HAP-1 (cell line): ENCODE data around the gene EPHB2.

ENCODE experiments used
- DNase-seq, 2 experiments: peaks; one replicate each; pipeline ENCODE4 v3.0.0-alpha.2; 2016 to 2020; ENCODE audit warnings: low spot score in 2 of 2
- H3K27me3 ChIP-seq: fragments of 250-450 bp; sonication (Bioruptor Pico); 2 replicates; pipeline ENCODE4 v1.5.1; 2020; ENCODE audit warnings: low read depth, mild to moderate bottlenecking, moderate library complexity
- H3K36me3 ChIP-seq: fragments of 250-450 bp; sonication (Bioruptor Pico); replicated peaks from 2 replicates; pipeline ENCODE4 v1.5.1; 2020; ENCODE audit warnings: mild to moderate bottlenecking
- H3K4me1 ChIP-seq: fragments of 250-450 bp; sonication (Bioruptor Pico); 2 replicates; pipeline ENCODE4 v1.5.1; 2020; ENCODE audit warnings: mild to moderate bottlenecking
- H3K4me3 ChIP-seq: fragments of 250-450 bp; sonication (Bioruptor Pico); 2 replicates; pipeline ENCODE4 v1.5.1; 2020; ENCODE audit warnings: mild to moderate bottlenecking, moderate library complexity
- H3K9me3 ChIP-seq: fragments of 250-450 bp; sonication (Bioruptor Pico); 2 replicates; pipeline ENCODE4 v1.5.1; 2020; ENCODE audit warnings: mild to moderate bottlenecking, moderate library complexity
- in situ Hi-C: fragments of 300-500 bp; cut with MboI; formaldehyde crosslinking; loops from 3 replicates; pipeline ENCODE4 v1.14.3; 2020; ENCODE audit warnings: low sequenced_read_pairs, inconsistent platforms, mixed read lengths

Gene EPHB2

DNA sequence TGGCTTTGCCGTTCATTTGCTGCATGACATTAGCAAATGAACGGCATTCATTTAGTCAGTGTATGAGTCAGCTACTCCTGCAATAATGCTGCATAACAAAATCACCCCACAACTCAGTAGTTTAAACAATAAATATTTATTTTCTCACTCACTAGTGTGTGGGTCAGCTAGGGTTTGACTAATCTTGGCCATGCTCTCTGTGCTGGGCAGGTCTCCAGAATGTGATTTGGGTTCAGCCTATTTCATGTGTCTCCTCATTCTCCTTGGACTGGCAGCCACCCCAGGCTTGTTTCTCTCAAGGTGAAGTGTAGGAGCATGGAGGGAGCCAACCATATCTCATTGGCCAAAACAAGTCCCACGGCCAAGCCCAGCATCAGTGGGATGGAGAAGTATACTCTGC is 157.7 kb downstream of the EPHB2 start:
- no peak for DNase-seq
- in situ Hi-C loops = no loop called here
- H3K36me3 ChIP-seq = no peaks in the 10 kb centered on the region
- H3K27me3 ChIP-seq = no peaks in the 10 kb centered on the region
- no peaks in the 10 kb centered on the region for H3K9me3 ChIP-seq
- no peak overlapping the region for H3K4me3 ChIP-seq
- H3K4me1 ChIP-seq = no peaks in the 10 kb centered on the region

DNA sequence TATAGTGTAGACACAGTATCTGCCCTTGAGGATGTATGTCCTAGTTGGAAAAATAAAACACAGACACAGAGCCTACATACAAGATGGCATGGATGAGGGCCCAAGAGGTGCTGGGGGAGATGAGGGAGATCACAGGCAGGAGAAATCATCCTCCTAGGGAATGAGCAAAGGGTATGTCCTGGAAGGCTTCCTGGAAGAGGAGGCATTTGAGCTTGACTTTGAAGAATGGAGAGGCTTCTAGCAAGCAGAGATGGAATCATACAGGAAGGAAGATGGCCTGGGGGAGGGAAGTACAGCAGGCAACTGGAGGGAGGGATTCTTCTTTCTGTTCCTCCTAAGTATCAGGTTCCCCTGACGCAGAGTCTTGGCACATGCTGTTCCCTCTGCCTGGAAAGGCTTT is 158.7 kb downstream of the EPHB2 start:
- in situ Hi-C loops = no loop called here
- no peaks in the 10 kb centered on the region for H3K9me3 ChIP-seq
- H3K27me3 ChIP-seq = no peaks in the 10 kb centered on the region
- no peaks in the 10 kb centered on the region for H3K4me1 ChIP-seq
- DNase-seq = no peak
- no peaks in the 10 kb centered on the region for H3K36me3 ChIP-seq
- no peak overlapping the region for H3K4me3 ChIP-seq

DNA sequence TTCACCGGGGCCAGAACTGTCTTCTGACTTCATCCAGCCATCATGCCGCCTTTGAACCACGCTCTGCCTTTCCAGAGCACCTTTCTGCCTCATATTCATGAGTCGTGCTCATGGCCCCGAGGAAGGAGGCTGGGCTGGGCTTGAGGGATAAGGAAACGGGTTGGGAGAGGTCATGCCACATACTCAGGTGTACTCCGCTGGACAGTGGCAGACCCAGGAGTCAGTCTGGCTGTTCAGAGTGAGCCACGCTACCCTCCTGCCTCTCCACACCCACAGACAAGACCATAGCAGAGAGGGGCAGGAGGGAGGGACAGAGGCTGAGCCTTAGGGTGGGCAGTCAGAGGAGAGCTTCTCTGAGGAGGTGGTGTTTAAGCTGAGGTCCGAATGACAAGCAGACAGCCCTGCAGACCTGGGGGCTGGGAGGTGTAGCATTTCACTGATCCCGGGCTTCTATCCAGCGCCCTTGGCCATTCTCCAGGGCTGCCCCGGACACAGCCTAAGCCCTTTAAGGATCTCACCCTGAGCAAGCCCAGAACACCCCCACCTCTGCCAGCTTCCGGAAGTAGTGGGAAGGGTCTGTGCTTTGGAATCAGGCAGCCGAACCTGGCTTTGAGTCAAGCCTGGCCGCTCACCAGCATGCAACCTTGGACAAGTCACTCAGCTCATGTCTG is 159.7 kb downstream of the EPHB2 start:
- DNase-seq = no peak
- no peaks in the 10 kb centered on the region for H3K9me3 ChIP-seq
- H3K36me3 ChIP-seq = no peaks in the 10 kb centered on the region
- H3K4me1 ChIP-seq = no peaks in the 10 kb centered on the region
- H3K4me3 ChIP-seq = no peak overlapping the region
- in situ Hi-C loops = no loop called here
- no peaks in the 10 kb centered on the region for H3K27me3 ChIP-seq

DNA sequence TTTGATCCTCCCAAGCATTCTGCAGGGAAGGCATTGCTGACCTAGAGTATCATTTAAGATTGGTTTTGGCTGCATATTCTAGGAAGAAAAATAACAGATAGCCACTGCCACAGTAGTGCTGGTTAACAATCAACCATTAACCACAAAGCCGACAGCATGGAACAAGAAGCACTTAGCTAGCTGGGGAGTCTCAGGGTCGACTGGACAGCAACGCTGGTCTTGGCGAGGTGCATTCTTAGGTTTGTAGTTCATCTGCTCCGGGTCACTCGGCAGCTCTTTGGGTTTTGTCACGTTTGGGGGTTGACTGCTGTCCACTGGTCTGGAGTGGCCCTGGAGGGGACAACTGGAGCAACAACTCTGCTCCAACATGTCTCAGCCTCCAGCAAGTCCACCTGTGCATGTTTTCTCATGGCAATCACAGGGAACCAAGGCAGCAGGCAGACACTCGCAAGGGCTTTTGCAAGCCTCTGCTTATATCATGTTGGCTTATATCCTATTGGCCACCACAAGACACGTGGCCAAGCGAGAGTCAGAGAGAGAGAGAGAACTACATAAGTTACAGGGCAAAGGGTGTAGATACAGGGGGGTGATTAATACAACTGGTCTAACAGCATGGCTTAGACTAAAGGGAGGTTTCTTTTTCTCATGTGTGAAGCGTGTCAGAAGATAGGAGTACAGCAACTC is 162.5 kb downstream of the EPHB2 start:
- in situ Hi-C loops = no loop called here
- H3K36me3 ChIP-seq = no peaks in the 10 kb centered on the region
- no peaks in the 10 kb centered on the region for H3K27me3 ChIP-seq
- no peaks in the 10 kb centered on the region for H3K9me3 ChIP-seq
- DNase-seq = no peak
- no peak overlapping the region for H3K4me3 ChIP-seq
- H3K4me1 ChIP-seq = no peaks in the 10 kb centered on the region

DNA sequence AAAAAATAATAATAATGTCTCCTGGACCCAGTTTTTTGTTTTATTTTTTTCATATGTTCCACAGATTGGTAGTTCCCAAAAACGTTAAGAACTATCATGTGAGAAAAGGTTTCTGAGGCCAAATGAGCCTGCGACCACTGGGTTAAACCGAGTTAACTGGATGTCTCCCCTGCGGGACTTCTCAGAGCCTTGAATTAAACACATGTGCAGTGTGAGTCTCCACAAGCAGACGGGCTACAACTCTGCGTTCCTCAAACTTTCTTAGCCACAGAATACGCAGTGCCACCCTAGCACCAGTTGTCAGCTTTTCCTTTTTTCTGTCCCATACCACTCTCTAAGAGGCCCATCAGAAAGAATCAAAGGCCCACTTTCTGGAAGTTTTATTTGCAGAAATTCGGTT is 164.1 kb downstream of the EPHB2 start:
- H3K4me3 ChIP-seq = no peak overlapping the region
- no peaks in the 10 kb centered on the region for H3K36me3 ChIP-seq
- no peaks in the 10 kb centered on the region for H3K4me1 ChIP-seq
- no peaks in the 10 kb centered on the region for H3K9me3 ChIP-seq
- H3K27me3 ChIP-seq = no peaks in the 10 kb centered on the region
- in situ Hi-C loops = no loop called here
- no peak for DNase-seq

DNA sequence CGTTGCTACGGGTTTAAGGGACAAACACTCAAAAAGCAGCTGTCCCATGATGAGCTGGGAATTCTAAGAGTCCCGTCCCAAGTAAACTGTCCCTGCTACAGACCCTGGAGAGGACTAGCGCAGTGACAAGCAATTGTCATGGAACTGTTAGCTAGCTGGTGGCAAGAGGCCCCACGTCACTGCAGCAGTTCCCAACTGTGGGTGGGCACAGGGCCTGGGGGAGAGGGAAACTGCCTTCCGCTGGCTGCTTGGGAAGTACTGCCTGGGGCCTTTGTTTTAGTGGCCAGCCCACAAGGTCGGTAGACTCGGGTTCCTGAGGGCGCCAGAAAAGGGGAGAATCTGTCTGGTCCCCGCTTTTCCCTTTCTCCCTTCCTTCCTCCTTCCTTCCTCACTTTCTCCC is 164.6 kb downstream of the EPHB2 start:
- Histone ChIP-seq H3K27me3 (no peaks in the 10 kb centered on the region), H3K4me3 (no peak overlapping the region), H3K36me3 (no peaks in the 10 kb centered on the region), H3K4me1 (no peaks in the 10 kb centered on the region), H3K9me3 (no peaks in the 10 kb centered on the region)
- no peak for DNase-seq
- in situ Hi-C loops = no loop called here

DNA sequence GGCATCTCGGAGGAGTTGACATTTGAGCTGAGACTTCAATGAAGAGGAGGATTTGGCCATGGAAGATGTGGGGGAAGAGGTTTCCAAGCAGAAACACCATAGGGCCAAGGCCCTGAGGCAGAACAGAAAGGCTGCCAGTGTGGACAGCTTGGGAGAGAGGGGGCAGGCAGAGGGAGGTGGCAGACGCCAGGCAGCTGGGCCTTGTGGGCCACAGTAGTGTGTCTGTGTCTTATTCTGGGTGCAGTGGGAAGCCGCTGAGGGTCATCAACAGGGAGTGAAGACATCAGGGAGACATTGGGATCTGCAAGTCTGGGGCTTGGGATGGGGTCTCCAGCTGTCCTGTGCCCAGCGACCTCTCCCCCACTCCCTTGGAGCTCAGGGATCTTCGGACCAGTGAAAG is 165.2 kb downstream of the EPHB2 start:
- Histone ChIP-seq H3K9me3 (no peaks in the 10 kb centered on the region), H3K4me3 (no peak overlapping the region), H3K4me1 (no peaks in the 10 kb centered on the region), H3K36me3 (no peaks in the 10 kb centered on the region), H3K27me3 (no peaks in the 10 kb centered on the region)
- no peak for DNase-seq
- in situ Hi-C loops = no loop called here

DNA sequence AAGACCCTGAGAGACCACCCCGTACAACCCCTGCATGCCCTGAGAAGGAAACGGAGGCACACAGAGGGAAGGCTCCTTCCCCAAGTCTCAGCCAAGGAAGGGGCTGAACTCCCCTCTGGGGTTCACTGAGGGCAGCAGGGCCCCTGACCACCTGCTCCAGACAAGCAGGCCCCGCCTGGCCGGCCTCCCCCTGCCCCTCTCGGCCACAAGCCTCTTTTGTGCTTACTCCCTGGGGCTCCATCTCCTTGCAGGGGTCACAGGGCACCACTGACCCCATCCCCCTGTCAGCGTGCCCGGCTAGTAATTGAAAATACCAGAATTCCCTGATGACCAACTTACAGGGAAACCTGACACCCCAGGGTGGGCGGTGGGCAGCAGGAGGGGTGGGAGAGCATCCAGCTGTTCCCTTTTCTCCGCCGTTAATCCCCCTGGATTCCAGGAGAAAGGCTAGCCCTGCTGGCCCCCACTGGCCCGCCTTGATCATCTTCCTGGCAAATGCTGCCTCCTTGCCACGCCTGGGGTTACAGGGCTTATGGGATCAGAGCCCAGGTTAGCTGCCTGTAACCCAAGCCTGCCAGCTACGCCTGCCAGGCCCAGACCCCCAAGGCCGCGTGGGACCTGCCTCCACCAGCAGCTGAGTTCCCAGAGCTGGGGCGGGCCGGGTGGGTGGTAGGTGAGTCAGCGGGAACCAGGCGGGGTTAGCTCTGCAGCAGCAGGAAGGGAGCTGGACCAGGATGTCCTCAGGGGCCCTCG is 165.9 kb downstream of the EPHB2 start:
- in situ Hi-C loops = no loop called here

DNA sequence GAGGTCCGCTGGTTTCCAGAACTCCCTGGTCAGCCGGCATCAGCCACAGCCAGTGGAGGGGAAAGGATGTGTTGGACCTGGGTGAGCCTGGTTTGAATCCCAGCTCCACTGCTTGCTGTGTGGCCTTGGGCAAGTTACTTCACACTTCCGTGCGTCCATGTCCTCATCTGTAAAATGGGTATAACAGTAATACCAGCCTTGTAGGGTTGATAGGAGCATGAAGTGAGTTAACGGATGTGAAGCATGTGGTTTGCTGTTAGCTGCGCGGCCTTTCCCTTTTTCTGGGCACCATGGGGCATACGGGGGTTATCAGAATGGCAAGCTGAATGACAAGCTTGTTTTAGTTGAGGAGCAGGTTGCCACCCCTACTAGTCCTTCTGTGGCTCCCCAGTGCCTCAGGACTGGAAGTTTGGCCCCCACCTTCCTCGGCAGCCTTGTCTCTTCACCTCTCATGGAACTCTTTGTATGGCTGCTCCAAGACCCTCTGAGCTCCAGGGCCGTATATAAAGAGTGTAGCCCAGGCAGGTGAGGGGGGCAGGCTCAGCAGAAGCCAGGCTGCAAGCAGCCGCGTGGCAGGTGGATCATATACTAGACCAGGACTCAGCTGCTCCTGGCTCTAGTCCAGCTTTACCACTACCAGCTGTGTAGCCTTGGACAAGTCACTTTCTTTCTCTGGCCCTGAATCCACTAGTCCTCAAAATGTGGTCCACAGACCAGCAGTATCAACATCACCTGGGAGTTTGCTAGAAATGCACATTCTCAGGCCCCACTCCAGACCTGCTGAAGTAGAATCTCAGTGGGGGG is 166.7 kb downstream of the EPHB2 start:
- Histone ChIP-seq H3K4me1 (no peaks in the 10 kb centered on the region), H3K27me3 (no peaks in the 10 kb centered on the region)
- in situ Hi-C loops = no loop called here

More for the DNA sequence above, 165.9 kb downstream of the EPHB2 start:
- no peak for DNase-seq
- Histone ChIP-seq H3K4me1 (no peaks in the 10 kb centered on the region), H3K4me3 (no peak overlapping the region), H3K36me3 (no peaks in the 10 kb centered on the region), H3K9me3 (no peaks in the 10 kb centered on the region), H3K27me3 (no peaks in the 10 kb centered on the region)

DNA sequence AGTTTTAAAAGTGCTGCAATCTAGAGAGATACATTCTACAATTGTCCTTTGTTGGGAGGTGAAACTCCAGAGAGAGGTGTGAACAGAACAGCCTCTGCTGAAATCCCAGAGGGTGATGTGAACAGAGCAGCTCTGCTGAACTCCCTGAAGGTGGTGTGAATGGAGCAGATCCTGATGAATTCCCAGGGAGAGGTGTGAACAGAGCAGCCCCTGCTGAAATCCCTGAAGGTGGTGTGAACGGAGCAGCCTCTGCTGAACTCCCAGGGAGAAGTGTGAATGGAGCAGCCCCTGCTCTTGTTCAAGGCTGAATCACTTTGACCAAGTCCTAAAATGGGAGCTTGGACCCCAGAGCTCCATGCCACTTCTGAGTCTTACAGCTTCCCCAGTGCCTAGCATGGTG is 167.3 kb downstream of the EPHB2 start:
- Histone ChIP-seq H3K9me3 (no peaks in the 10 kb centered on the region), H3K4me3 (no peak overlapping the region), H3K4me1 (no peaks in the 10 kb centered on the region), H3K27me3 (no peaks in the 10 kb centered on the region), H3K36me3 (no peaks in the 10 kb centered on the region)
- DNase-seq = no peak
- in situ Hi-C loops = no loop called here

More for the DNA sequence above, 166.7 kb downstream of the EPHB2 start:
- no peak overlapping the region for H3K4me3 ChIP-seq
- H3K36me3 ChIP-seq = no peaks in the 10 kb centered on the region
- H3K9me3 ChIP-seq = no peaks in the 10 kb centered on the region
- no peak for DNase-seq

DNA sequence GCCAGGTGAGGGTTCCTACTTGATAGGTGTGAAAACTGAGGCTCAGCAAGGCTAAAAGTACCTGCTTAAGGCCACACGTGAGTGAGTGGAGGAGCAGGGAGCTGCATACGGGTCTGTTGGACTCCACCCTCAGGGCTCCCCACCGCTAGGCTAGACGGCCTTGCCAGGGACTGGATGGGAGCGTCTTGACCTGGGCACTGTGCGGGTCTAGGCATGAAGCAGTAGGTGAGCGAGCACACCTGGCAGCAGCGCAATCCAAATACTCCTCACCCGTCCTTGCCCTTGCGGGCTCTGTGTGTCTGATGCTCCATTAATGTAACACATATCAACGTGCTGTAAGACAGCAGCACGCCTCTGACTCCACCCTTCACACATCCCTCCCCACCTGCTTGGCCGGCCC is 168.0 kb downstream of the EPHB2 start:
- H3K4me3 ChIP-seq = no peak overlapping the region
- H3K4me1 ChIP-seq = no peaks in the 10 kb centered on the region
- no peaks in the 10 kb centered on the region for H3K36me3 ChIP-seq
- no peaks in the 10 kb centered on the region for H3K9me3 ChIP-seq
- DNase-seq = no peak
- H3K27me3 ChIP-seq = no peaks in the 10 kb centered on the region
- in situ Hi-C loops = no loop called here

DNA sequence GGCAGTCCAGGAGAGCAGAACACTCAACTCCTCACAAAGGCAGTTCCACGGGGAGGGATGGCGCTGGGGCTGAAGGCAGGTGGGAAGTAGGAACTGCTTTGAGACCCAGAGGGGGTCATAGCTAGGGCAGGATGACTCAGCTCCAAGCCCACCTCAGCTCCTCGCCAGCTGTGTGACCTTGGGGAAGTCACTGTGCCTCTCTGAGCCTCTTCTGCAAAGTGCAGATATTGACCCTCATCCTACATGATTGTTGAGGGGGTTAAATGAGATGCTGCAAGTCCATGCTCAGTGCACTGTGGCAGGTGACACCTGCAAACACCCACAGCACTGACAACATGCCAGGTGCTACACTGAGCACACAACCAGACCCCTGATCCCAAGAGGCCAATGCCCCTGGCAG is 168.8 kb downstream of the EPHB2 start:
- no peaks in the 10 kb centered on the region for H3K9me3 ChIP-seq
- no peaks in the 10 kb centered on the region for H3K27me3 ChIP-seq
- no peaks in the 10 kb centered on the region for H3K36me3 ChIP-seq
- no peak for DNase-seq
- H3K4me3 ChIP-seq = no peak overlapping the region
- in situ Hi-C loops = no loop called here
- H3K4me1 ChIP-seq = no peaks in the 10 kb centered on the region

DNA sequence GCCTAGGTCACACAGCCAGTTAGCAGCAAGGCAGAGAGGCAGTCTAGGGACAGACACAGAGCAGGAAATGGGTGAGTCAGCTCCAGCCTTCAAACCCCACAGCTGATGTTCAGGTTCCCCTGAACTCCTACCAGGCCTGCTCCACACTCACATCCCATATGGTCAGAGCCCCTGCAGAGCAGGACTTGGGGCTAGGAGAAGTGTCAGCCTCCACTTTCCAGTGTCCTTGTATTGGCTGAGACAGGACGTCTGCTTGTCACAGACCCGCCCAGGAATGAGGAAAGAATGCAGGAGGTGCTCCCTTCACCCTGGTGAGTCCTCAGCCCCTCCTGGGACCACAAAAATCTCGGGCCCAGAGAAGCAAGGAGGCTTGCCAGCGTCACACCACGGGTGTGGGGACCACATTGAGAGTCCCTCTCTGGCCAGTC is 169.5 kb downstream of the EPHB2 start:
- DNase-seq = no peak
- Histone ChIP-seq H3K4me1 (no peaks in the 10 kb centered on the region), H3K27me3 (no peaks in the 10 kb centered on the region), H3K36me3 (no peaks in the 10 kb centered on the region), H3K9me3 (no peaks in the 10 kb centered on the region), H3K4me3 (no peak overlapping the region)
- in situ Hi-C loops = no loop called here

DNA sequence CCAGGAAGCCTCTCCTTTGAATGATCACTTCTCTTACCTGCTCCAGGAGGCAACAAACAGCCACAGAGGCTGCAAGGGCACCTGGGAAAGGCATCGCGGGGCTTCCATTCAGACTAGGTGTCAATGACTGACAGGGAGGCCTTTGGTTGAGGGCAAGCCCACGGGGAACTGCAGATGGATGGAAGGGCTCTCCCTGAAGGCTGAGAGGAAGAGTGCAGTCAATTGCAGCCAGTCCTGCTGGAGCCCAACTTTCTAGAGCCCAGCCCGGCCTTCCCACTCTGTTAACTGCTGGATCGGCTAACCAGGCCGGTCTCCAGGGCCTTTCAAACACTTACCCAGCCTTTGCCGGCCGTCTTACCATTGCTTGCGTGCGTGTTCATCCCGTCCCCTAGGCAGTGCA is 172.8 kb downstream of the EPHB2 start:
- no peak overlapping the region for H3K4me3 ChIP-seq
- no peak for DNase-seq
- no peaks in the 10 kb centered on the region for H3K27me3 ChIP-seq
- H3K36me3 ChIP-seq = no peaks in the 10 kb centered on the region
- no peaks in the 10 kb centered on the region for H3K4me1 ChIP-seq
- no peaks in the 10 kb centered on the region for H3K9me3 ChIP-seq
- in situ Hi-C loops = no loop called here
